ENCODE results near the gene TEX11. TPM values are rescaled to one million over a fixed set of nuclear protein-coding genes. Genes with fewer than 3 reads are reported as not detected.

Gene TEX11
- not detected in 2 replicates for total RNA-seq (ENCODE audit: low replicate concordance)

- no peak for DNase-seq (ENCODE audit: low read depth)
- no peak for TF ChIP-seq CTCF (IDR thresholded peaks at IDR 0.05; ENCODE audit: insufficient read depth, low read length)
- no peak within 1 kb of the TSS for H3K4me3 ChIP-seq (ENCODE audit: low read depth, low read length)
These were observed at the start of gene TEX11 for GRCh38 chrX:70908541-70908940. TSS of gene TEX11 (minus strand) at chrX:70908711. CDS start at chrX:70907789, 922 bp downstream.

DNA sequence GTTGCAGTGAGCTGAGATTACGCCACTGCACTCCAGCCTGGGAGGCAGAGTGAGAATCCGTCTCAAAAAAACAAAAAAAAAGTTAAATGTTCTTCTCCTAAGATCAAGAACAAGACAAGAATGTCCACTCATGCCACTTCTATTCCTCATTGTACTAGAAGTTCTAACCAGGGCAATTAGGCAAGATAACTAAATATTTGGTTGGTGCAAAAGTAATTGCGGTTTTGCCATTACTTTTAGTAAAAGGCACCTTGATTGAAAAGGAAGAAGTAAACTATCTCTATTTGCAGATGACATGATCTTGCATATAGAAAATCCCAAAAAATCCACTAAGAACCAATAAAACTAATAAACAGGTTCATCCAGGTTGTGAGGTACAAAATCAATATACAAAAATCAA is 46.4 kb upstream of the TEX11 start:
- TF ChIP-seq CTCF (IDR thresholded peaks at IDR 0.05; ENCODE audit: insufficient read depth, low read length), result no peak
- no peak overlapping the region for H3K4me3 ChIP-seq (ENCODE audit: low read depth, low read length)
- no peak for DNase-seq (ENCODE audit: low read depth)

DNA sequence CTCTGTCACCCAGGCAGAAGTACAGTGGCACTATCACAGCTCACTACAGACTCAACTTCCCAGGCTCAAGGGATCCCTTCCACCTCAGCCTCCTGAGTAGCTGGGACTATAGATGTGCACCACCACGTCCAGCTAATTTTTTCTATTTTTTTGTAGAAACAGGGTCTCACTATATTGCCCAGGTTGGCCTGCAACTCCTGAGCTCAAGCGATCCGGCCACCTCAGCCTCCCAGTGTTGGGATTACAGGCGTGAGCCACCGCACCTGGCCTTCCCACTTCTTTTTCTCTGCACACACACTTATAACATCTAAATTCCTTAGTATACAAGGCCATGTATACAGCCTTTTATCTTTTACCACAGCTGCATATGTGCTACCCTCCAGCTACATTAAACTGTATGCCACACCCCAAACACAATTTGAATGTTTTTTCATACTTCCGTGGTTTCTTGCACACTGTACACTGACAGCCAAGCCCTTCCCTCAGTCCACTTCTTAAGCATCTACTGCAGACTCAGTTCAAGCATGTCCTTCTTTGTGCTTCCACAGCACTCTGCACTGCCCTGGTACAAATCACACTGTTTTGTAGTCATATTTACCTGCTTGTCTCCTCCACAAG is 15.9 kb upstream of the TEX11 start:
- TF ChIP-seq CTCF (IDR thresholded peaks at IDR 0.05; ENCODE audit: insufficient read depth, low read length), result no peak
- H3K4me3 ChIP-seq (ENCODE audit: low read depth, low read length), result no peak overlapping the region
- no peak for DNase-seq (ENCODE audit: low read depth)

- no peak overlapping the region for H3K4me3 ChIP-seq (ENCODE audit: low read depth, low read length)
- TF ChIP-seq CTCF (IDR thresholded peaks at IDR 0.05; ENCODE audit: insufficient read depth, low read length), result no peak
- no peak for DNase-seq (ENCODE audit: low read depth)
These were observed 14.4 kb upstream of the TEX11 start for GRCh38 chrX:70922774-70923473.

- TF ChIP-seq CTCF (IDR thresholded peaks at IDR 0.05; ENCODE audit: insufficient read depth, low read length), result no peak
- no peak for DNase-seq (ENCODE audit: low read depth)
- no peak overlapping the region for H3K4me3 ChIP-seq (ENCODE audit: low read depth, low read length)
These were observed 13.3 kb upstream of the TEX11 start for GRCh38 chrX:70921709-70922352.

GRCh38 chrX:70916754-70917153 is 8.2 kb upstream of the TEX11 start:
- no peak for TF ChIP-seq CTCF (IDR thresholded peaks at IDR 0.05; ENCODE audit: insufficient read depth, low read length)
- no peak overlapping the region for H3K4me3 ChIP-seq (ENCODE audit: low read depth, low read length)

More at GRCh38 chrX:70916754-70917153, 8.2 kb upstream of the TEX11 start:
- no peak for DNase-seq (ENCODE audit: low read depth)
